ENCODE data around the gene TNPO2. TPM values are rescaled to one million over a fixed set of nuclear protein-coding genes. Genes with fewer than 3 reads are reported as not detected.
A peak's percentile ranks its signal among the peaks of the same experiment; 100 is the strongest.

Gene TNPO2
- total and polyA plus RNA-seq, 2 of the 13 experiments (the other 11 are each of a cell fraction or from before 2014, with no cell fraction given): 31.7 to 61.0 TPM

DNA sequence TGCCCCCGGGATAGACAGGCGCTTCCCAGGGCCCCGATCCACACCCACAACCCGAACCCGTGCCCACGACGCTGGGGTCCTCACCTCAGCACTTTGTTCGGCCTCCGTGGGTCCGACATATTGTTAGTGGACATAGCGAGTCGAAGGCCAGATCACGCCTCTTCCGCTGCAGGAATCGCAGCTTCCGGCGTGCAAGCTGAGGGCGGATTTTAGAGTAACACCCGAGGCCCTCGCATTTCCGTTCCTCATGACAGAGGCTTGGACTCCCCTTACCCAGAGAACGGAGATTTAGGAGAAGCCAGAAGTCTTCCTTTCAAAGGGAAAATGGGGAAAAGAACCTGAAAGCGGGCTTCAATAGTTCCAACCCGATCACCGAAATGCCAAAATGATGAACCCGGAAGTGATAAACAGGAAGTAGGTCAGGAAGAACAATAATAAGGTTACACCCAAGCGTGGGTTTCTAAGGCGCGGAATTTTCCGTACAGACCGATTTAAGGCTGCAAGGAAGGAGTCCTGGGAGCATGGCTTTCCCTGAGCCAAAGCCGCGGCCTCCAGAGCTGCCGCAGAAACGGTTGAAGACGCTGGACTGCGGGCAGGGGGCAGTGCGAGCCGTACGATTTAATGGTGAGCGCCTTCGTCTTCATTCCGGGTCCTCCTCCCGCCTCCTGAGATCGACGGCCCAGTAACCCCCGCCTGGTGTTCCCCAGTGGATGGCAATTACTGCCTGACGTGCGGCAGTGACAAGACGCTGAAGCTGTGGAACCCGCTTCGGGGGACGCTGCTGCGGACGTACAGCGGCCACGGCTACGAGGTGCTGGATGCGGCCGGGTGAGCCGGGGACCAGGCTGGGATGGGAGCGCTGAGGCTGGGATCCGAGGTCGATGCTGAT lies 54.2 kb downstream of the TNPO2 start (continued):
- TF ChIP-seq, protein P1, sequence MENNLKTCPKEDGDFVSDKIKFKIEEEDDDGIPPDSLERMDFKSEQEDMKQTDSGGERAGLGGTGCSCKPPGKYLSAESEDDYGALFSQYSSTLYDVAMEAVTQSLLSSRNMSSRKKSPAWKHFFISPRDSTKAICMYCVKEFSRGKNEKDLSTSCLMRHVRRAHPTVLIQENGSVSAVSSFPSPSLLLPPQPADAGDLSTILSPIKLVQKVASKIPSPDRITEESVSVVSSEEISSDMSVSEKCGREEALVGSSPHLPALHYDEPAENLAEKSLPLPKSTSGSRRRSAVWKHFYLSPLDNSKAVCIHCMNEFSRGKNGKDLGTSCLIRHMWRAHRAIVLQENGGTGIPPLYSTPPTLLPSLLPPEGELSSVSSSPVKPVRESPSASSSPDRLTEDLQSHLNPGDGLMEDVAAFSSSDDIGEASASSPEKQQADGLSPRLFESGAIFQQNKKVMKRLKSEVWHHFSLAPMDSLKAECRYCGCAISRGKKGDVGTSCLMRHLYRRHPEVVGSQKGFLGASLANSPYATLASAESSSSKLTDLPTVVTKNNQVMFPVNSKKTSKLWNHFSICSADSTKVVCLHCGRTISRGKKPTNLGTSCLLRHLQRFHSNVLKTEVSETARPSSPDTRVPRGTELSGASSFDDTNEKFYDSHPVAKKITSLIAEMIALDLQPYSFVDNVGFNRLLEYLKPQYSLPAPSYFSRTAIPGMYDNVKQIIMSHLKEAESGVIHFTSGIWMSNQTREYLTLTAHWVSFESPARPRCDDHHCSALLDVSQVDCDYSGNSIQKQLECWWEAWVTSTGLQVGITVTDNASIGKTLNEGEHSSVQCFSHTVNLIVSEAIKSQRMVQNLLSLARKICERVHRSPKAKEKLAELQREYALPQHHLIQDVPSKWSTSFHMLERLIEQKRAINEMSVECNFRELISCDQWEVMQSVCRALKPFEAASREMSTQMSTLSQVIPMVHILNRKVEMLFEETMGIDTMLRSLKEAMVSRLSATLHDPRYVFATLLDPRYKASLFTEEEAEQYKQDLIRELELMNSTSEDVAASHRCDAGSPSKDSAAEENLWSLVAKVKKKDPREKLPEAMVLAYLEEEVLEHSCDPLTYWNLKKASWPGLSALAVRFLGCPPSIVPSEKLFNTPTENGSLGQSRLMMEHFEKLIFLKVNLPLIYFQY (CRISPR knock-in tag; IDR thresholded peaks at IDR 0.05; ENCODE audit: borderline replicate concordance): peak; percentile 56; the same call in 1 of the 2 replicates
- TF ChIP-seq NFATC3 (CRISPR knock-in tag; IDR thresholded peaks at IDR 0.05) (peak; percentile 71; the same call in 1 of the 2 replicates), HNRNPH1 (optimal IDR thresholded peaks at IDR 0.05; ENCODE audit: low read depth, low read length) (no peak), NBN (conservative IDR thresholded peaks at IDR 0.05) (no peak), JUNB (CRISPR knock-in tag; IDR thresholded peaks at IDR 0.05; ENCODE audit: borderline replicate concordance) (no peak), CBX5 (CRISPR knock-in tag; IDR thresholded peaks at IDR 0.05; ENCODE audit: borderline replicate concordance) (no peak; the same call in 1 of the 2 replicates), TGIF2 (CRISPR knock-in tag; IDR thresholded peaks at IDR 0.05) (no peak), DMTF1 (CRISPR knock-in tag; IDR thresholded peaks at IDR 0.05) (no peak), SAP130 (CRISPR knock-in tag; IDR thresholded peaks at IDR 0.05; ENCODE audit: low read depth) (peak; percentile 91), TEAD2 (CRISPR knock-in tag; IDR thresholded peaks at IDR 0.05) (no peak), HOXA7 (CRISPR knock-in tag; IDR thresholded peaks at IDR 0.05) (no peak)
- TF ChIP-seq, protein P2, sequence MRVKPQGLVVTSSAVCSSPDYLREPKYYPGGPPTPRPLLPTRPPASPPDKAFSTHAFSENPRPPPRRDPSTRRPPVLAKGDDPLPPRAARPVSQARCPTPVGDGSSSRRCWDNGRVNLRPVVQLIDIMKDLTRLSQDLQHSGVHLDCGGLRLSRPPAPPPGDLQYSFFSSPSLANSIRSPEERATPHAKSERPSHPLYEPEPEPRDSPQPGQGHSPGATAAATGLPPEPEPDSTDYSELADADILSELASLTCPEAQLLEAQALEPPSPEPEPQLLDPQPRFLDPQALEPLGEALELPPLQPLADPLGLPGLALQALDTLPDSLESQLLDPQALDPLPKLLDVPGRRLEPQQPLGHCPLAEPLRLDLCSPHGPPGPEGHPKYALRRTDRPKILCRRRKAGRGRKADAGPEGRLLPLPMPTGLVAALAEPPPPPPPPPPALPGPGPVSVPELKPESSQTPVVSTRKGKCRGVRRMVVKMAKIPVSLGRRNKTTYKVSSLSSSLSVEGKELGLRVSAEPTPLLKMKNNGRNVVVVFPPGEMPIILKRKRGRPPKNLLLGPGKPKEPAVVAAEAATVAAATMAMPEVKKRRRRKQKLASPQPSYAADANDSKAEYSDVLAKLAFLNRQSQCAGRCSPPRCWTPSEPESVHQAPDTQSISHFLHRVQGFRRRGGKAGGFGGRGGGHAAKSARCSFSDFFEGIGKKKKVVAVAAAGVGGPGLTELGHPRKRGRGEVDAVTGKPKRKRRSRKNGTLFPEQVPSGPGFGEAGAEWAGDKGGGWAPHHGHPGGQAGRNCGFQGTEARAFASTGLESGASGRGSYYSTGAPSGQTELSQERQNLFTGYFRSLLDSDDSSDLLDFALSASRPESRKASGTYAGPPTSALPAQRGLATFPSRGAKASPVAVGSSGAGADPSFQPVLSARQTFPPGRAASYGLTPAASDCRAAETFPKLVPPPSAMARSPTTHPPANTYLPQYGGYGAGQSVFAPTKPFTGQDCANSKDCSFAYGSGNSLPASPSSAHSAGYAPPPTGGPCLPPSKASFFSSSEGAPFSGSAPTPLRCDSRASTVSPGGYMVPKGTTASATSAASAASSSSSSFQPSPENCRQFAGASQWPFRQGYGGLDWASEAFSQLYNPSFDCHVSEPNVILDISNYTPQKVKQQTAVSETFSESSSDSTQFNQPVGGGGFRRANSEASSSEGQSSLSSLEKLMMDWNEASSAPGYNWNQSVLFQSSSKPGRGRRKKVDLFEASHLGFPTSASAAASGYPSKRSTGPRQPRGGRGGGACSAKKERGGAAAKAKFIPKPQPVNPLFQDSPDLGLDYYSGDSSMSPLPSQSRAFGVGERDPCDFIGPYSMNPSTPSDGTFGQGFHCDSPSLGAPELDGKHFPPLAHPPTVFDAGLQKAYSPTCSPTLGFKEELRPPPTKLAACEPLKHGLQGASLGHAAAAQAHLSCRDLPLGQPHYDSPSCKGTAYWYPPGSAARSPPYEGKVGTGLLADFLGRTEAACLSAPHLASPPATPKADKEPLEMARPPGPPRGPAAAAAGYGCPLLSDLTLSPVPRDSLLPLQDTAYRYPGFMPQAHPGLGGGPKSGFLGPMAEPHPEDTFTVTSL (CRISPR knock-in tag; IDR thresholded peaks at IDR 0.05; ENCODE audit: borderline replicate concordance): no peak
- TF ChIP-seq, protein P3, sequence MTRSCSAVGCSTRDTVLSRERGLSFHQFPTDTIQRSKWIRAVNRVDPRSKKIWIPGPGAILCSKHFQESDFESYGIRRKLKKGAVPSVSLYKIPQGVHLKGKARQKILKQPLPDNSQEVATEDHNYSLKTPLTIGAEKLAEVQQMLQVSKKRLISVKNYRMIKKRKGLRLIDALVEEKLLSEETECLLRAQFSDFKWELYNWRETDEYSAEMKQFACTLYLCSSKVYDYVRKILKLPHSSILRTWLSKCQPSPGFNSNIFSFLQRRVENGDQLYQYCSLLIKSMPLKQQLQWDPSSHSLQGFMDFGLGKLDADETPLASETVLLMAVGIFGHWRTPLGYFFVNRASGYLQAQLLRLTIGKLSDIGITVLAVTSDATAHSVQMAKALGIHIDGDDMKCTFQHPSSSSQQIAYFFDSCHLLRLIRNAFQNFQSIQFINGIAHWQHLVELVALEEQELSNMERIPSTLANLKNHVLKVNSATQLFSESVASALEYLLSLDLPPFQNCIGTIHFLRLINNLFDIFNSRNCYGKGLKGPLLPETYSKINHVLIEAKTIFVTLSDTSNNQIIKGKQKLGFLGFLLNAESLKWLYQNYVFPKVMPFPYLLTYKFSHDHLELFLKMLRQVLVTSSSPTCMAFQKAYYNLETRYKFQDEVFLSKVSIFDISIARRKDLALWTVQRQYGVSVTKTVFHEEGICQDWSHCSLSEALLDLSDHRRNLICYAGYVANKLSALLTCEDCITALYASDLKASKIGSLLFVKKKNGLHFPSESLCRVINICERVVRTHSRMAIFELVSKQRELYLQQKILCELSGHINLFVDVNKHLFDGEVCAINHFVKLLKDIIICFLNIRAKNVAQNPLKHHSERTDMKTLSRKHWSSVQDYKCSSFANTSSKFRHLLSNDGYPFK (CRISPR knock-in tag; IDR thresholded peaks at IDR 0.05; ENCODE audit: borderline replicate concordance): peak; percentile 89; the same call in 1 of the 2 replicates
